WTC11 (cell line): ENCODE measurements around the gene ANKFN1. TPM values are rescaled to one million over a fixed set of nuclear protein-coding genes. Genes with fewer than 3 reads are reported as not detected.

Experiments
- ATAC-seq: fragments of 200-7000 bp; cut with Tn5 transposase; 2 replicates; pipeline ENCODE4 v1.10.0; 2021; ENCODE audit warnings: mild to moderate bottlenecking, moderate library complexity
- CTCF ChIA-PET: fragments of 300-600 bp; sonication (Branson Sonifier 250); formaldehyde crosslinking; loops from one replicate; lab custom pipeline; 2021; ENCODE audit warnings: antibody characterized with exemption; lab: Charles Lee
- POLR2A ChIA-PET: fragments of 350-600 bp; sonication (Branson Sonifier 250); formaldehyde crosslinking; loops from one replicate; lab custom pipeline; 2021; ENCODE audit warnings: antibody characterized with exemption; lab: Charles Lee
- DNase-seq: peaks from one replicate; pipeline ENCODE4 v3.0.0; 2021; ENCODE audit warnings: low spot score
- H3K27ac Mint-ChIP-seq: 2 replicates; pipeline ENCODE4 v1.8.0; 2021; ENCODE audit warnings: mixed read lengths
- H3K27me3 Mint-ChIP-seq: 2 replicates; pipeline ENCODE4 v1.8.0; 2021; ENCODE audit warnings: low read depth, mild to moderate bottlenecking, moderate library complexity, mixed read lengths
- H3K36me3 Mint-ChIP-seq: 2 replicates; pipeline ENCODE4 v1.8.0; 2021; ENCODE audit warnings: mixed read lengths
- H3K4me1 Mint-ChIP-seq: 2 replicates; pipeline ENCODE4 v1.8.0; 2022; ENCODE audit warnings: mixed read lengths
- H3K4me3 Mint-ChIP-seq: 2 replicates; pipeline ENCODE4 v1.8.0; 2021; ENCODE audit warnings: mild to moderate bottlenecking, moderate library complexity, mixed read lengths
- H3K9me3 Mint-ChIP-seq: 2 replicates; pipeline ENCODE4 v1.8.0; 2021; ENCODE audit warnings: mixed read lengths
- ARID4B ChIP-seq: sonication (generic); formaldehyde crosslinking; IDR thresholded peaks from 2 replicates; pipeline ENCODE4 v1.8.0; 2023; ENCODE audit warnings: missing genetic modification reagents, mild to moderate bottlenecking, borderline replicate concordance
- E2F1 ChIP-seq: sonication (generic); formaldehyde crosslinking; IDR thresholded peaks from 2 replicates; pipeline ENCODE4 v1.8.0; 2022; ENCODE audit warnings: mild to moderate bottlenecking, missing genetic modification reagents
- FOXK1 ChIP-seq: sonication (generic); formaldehyde crosslinking; IDR thresholded peaks from 2 replicates; pipeline ENCODE4 v1.8.0; 2022; ENCODE audit warnings: mild to moderate bottlenecking, moderate library complexity, missing genetic modification reagents
- HMGA2 ChIP-seq: fragments of 250-450 bp; sonication (Bioruptor Pico); IDR thresholded peaks from 2 replicates; pipeline ENCODE4 v1.4.0; 2021; ENCODE audit warnings: mild to moderate bottlenecking, moderate library complexity
- HMGXB4 ChIP-seq: sonication (generic); formaldehyde crosslinking; IDR thresholded peaks from 2 replicates; pipeline ENCODE4 v1.8.1; 2023; ENCODE audit warnings: mild to moderate bottlenecking, moderate library complexity, missing genetic modification reagents
- JAZF1 ChIP-seq: fragments of 250-450 bp; sonication (Bioruptor Pico); IDR thresholded peaks from 2 replicates; pipeline ENCODE4 v1.9.0; 2021; ENCODE audit warnings: moderate library complexity, mild to moderate bottlenecking, inconsistent platforms
- KAT7 ChIP-seq: sonication (generic); formaldehyde crosslinking; IDR thresholded peaks from 2 replicates; pipeline ENCODE4 v1.8.1; 2023; ENCODE audit warnings: missing genetic modification reagents, mild to moderate bottlenecking, borderline replicate concordance
- NFATC4 ChIP-seq: fragments of 250-450 bp; sonication (Bioruptor Pico); IDR thresholded peaks from 2 replicates; pipeline ENCODE4 v1.9.0; 2021; ENCODE audit warnings: mild to moderate bottlenecking
- NFYB ChIP-seq: sonication (generic); formaldehyde crosslinking; conservative IDR thresholded peaks from 2 replicates; pipeline ENCODE4 v1.8.0; 2022; ENCODE audit warnings: low read depth, missing genetic modification reagents
- RELA ChIP-seq: sonication (generic); formaldehyde crosslinking; IDR thresholded peaks from 2 replicates; pipeline ENCODE4 v1.8.1; 2022; ENCODE audit warnings: missing genetic modification reagents, mild to moderate bottlenecking, borderline replicate concordance
- SOX15 ChIP-seq: fragments of 250-450 bp; sonication (Bioruptor Pico); IDR thresholded peaks from 2 replicates; pipeline ENCODE4 v1.9.0; 2021; ENCODE audit warnings: mild to moderate bottlenecking
- STAT6 ChIP-seq: sonication (generic); formaldehyde crosslinking; conservative IDR thresholded peaks from 2 replicates; pipeline ENCODE4 v1.8.1; 2023; ENCODE audit warnings: mild to moderate bottlenecking, low read depth, missing genetic modification reagents, moderate library complexity
- TP53 ChIP-seq: sonication (generic); formaldehyde crosslinking; IDR thresholded peaks from 2 replicates; pipeline ENCODE4 v1.8.1; 2023; ENCODE audit warnings: mild to moderate bottlenecking, missing genetic modification reagents
- ZMAT4 ChIP-seq: fragments of 250-450 bp; sonication (Bioruptor Pico); IDR thresholded peaks from 2 replicates; pipeline ENCODE4 v1.9.0; 2021; ENCODE audit warnings: mild to moderate bottlenecking
- ZNF138 ChIP-seq: sonication (generic); formaldehyde crosslinking; conservative IDR thresholded peaks from 2 replicates; pipeline ENCODE4 v1.8.1; 2022; ENCODE audit warnings: mild to moderate bottlenecking, moderate library complexity, missing genetic modification reagents
- ZNF263 ChIP-seq: sonication (generic); formaldehyde crosslinking; IDR thresholded peaks from 2 replicates; pipeline ENCODE4 v1.8.1; 2022; ENCODE audit warnings: low read depth, mild to moderate bottlenecking, moderate library complexity, missing genetic modification reagents
- ZNF425 ChIP-seq: fragments of 250-450 bp; sonication (Bioruptor Pico); conservative IDR thresholded peaks from 2 replicates; pipeline ENCODE4 v1.9.0; 2021; ENCODE audit warnings: mild to moderate bottlenecking
- total RNA-seq: library from RNA; stranded (reverse); gene quantifications from 3 replicates; pipeline ENCODE4 v1.2.3, GENCODE V29; 2021
- TF ChIP-seq, protein P1 (sequence below): sonication (generic); formaldehyde crosslinking; IDR thresholded peaks from 2 replicates; pipeline ENCODE4 v1.8.0; 2022; ENCODE audit warnings: mild to moderate bottlenecking, missing genetic modification reagents
- TF ChIP-seq, protein P2 (sequence below): fragments of 250-450 bp; sonication (Bioruptor Pico); IDR thresholded peaks from 2 replicates; pipeline ENCODE4 v1.9.0; 2021; ENCODE audit warnings: moderate library complexity, mild to moderate bottlenecking, inconsistent platforms, borderline replicate concordance

ANKFN1 gene
- total RNA-seq, 1 experiment from 2014 or later = 0.24 TPM

DNA sequence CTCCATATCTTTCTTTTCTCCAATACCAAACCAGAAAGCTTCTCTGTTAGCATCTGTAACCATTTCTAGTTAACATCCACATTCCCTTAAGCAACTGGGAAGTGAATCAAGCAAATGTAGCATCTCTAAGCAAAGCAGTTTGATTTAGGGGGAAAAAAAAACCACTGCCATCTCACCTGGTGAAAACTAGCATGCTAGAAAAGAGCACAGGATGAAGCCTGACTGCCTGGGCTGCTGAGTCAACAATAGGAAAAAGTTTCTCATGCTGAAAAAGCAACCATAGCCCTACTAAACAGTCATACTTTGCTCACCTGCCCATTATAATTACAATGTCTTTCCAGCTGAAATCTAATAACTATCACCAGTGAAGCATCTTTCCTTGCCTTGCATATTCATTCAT, 139.3 kb downstream of the ANKFN1 start:
- no peak for ATAC-seq
- Mint-ChIP-seq H3K27ac (no peak overlapping the region), H3K36me3 (no peaks in the 10 kb centered on the region), H3K4me1 (no peaks in the 10 kb centered on the region)
- TF ChIP-seq RELA (CRISPR knock-in tag) = no peak
- no peak for TF ChIP-seq SOX15 (CRISPR knock-in tag)
- no peak for TF ChIP-seq ZMAT4 (CRISPR knock-in tag)
- TF ChIP-seq ZNF263 (CRISPR knock-in tag) = no peak
- no peak for TF ChIP-seq ARID4B
- TF ChIP-seq, protein P1, sequence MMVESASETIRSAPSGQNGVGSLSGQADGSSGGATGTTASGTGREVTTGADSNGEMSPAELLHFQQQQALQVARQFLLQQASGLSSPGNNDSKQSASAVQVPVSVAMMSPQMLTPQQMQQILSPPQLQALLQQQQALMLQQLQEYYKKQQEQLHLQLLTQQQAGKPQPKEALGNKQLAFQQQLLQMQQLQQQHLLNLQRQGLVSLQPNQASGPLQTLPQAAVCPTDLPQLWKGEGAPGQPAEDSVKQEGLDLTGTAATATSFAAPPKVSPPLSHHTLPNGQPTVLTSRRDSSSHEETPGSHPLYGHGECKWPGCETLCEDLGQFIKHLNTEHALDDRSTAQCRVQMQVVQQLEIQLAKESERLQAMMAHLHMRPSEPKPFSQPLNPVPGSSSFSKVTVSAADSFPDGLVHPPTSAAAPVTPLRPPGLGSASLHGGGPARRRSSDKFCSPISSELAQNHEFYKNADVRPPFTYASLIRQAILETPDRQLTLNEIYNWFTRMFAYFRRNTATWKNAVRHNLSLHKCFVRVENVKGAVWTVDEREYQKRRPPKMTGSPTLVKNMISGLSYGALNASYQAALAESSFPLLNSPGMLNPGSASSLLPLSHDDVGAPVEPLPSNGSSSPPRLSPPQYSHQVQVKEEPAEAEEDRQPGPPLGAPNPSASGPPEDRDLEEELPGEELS (CRISPR knock-in tag) = no peak
- no peak for TF ChIP-seq HMGXB4 (CRISPR knock-in tag)
- TF ChIP-seq FOXK1 (CRISPR knock-in tag) = no peak
- no peak for TF ChIP-seq KAT7
- no peak for TF ChIP-seq TP53
- TF ChIP-seq E2F1 (CRISPR knock-in tag) = no peak
- TF ChIP-seq NFYB (CRISPR knock-in tag) = no peak
- no peak for TF ChIP-seq HMGA2 (CRISPR knock-in tag)
- no peak for TF ChIP-seq ZNF138 (CRISPR knock-in tag)
- TF ChIP-seq NFATC4 (CRISPR knock-in tag) = no peak
- TF ChIP-seq, protein P2, sequence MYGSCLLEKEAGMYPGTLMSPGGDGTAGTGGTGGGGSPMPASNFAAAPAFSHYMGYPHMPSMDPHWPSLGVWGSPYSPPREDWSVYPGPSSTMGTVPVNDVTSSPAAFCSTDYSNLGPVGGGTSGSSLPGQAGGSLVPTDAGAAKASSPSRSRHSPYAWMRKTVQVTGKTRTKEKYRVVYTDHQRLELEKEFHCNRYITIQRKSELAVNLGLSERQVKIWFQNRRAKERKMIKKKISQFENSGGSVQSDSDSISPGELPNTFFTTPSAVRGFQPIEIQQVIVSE (CRISPR knock-in tag) = no peak
- TF ChIP-seq JAZF1 (CRISPR knock-in tag) = no peak
- TF ChIP-seq ZNF425 = no peak
- TF ChIP-seq STAT6 = no peak
- TF ChIP-seq, all 79 proteins: peak for 0
- ChIA-PET POLR2A (no interaction called here), CTCF (no interaction called here)
- H3K4me3 Mint-ChIP-seq = no peak overlapping the region
- H3K27me3 Mint-ChIP-seq = no peaks in the 10 kb centered on the region
- H3K9me3 Mint-ChIP-seq = no peaks in the 10 kb centered on the region
- DNase-seq = no peak
